HG03565 (cell line): ENCODE data around the gene DACH1.
A peak's percentile ranks its signal among the peaks of the same experiment; 100 is the strongest.
"Not testable (repeated sequence)": the region's sequence is repeated elsewhere in the genome, so short reads cannot be mapped to it uniquely, and the experiment has no call there.

Experiments
- ATAC-seq: cut with Tn5 transposase; IDR thresholded peaks from one replicate; pipeline ENCODE4 v1.9.1; 2021; ENCODE audit warnings: mild to moderate bottlenecking, moderate library complexity; ENCODE audit not compliant: unreplicated experiment

The DACH1 gene

DNA sequence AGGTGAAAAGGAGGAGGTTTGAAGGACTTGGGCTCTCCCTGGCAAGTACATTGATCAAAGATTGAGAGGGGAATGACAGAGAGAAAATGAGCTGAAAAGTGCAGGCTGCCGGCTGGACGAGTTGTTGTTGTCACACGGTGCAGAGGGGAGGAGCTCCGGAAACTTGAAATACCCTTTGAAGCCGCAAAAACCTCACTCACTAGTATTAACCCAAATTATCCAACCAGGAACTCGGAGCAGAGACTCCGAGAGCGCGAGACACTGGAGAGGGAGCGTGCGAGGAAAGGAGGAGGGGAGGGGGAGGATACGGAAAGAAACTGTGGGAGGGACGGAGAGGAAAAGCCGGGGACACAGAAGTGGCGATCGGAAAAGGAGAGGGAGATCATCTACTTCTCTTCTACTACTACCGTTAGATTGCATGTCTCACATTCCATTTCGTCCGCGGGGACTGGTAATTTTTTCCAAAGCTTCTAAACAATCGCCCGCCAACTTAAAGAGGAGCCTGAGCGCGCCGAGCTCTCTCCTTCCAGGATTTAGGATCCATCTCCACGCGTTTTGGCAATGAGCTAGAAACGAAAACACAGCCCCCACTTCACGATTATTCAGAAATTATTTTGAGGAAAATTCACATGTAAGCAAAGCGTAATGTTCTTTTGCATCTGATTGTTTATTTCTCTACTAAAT, at the start of gene DACH1:
Gene DACH1 (minus strand): TSS at position 74 of the 684 bp plus-strand sequence.
- peak; percentile 44 for ATAC-seq

DNA sequence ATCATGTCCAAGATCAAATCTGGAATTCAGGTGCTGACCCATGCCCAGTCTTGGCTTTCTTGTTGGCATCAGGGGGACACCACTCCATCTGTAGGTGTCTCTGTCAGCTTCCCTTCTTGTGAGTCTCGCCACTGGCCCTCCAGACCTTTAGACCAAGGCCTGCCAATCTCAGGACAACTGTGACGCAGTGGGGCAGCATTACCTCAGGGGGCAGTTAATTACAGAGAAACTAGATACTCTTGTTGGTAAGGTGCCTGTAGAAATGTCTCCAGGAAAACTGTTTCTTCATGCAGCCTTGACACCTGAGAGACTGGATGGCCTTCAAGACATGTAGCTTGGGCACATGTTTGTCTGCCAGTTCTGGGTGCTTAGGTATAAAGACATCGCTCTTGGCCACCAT, 46.7 kb upstream of the DACH1 start:
- ATAC-seq: no peak

DNA sequence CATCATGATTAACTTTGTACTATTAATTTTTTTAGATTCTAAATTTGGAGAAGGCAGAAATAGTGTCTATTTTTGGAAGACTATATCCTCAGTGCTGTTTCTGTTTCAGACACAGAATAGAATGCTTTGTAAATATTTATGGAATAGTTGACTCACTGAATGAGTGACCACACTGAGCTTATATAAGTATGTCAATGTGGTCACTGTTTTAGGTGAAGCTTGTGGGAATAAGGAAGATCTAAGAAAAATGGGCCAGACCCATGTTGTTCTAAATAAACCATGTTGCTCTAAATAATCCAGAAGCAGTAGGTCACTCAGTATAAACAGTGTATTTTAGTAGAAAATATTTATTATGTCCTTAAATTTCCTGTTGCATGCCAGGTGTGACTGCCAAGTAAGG, 45.5 kb upstream of the DACH1 start:
- ATAC-seq: no peak

DNA sequence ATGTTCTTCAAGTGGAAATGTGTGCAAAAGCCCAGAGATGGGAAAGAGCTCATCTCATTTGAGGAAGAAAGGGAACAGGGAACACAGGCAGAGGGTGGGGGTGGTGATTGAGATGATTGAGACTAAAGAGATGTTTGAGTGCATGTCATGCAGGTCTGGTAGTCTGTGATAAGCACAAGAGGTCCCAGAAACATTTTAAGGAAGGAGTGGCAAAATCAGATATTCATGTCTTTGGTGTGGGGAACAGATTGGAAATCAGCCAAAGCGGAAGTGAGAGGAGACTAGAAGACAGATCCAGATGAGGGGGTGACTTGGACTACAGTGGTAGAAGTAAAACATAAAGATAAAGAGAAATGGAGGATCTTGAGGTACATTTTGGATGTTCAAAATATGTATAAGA, 39.4 kb upstream of the DACH1 start:
- ATAC-seq: no peak

DNA sequence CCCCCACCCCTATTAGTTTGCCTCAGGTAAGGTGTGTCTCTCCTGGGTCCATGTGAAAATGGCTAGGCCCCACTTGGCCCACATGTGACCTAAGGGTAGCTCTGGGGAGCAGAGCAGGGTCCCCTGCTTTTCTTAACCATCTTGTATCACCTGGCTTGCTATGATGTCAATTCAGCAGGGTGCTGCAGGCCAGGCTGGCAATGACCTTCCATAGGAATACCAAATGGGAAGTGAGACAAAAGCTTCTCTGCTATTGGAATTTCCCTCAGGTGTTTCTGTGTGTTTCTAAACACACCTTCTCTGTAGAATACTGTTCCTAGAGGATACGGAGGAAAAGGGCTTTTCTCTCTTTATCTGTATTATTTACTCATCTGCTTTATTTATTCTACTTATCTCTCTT, 35.7 kb upstream of the DACH1 start:
- ATAC-seq: no peak

DNA sequence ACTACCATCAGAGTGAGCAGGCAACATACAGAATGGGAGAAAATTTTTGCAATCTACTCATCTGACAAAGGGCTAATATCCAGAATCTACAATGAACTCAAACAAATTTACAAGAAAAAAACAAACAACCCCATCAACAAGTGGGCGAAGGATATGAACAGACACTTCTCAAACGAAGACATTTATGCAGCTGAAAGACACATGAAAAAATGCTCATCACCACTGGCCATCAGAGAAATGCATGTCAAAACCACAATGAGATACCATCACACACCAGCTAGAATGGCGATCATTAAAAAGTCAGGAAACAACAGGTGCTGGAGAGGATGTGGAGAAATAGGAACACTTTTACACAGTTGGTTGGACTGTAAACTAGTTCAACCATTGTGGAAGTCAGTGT, 26.5 kb upstream of the DACH1 start:
- not testable (repeated sequence) for ATAC-seq

DNA sequence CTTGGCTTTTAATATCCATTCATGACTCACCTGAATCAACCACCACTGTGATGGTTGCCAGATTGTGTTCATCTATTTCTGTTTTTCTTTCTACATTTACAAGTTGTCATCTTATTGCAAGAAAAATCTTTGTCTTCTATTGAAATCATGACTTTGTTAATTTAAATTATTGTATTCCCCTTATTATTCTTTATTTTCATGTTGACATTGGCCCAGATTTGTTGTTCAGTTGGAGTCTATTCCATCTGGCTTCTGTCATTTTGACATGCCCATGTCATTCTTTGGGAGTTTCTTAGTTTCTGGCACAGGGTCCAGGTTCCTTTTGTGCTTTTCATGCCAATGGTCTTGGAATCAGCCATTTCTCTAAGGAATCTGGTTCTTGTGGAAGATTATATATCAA, 19.9 kb upstream of the DACH1 start:
- ATAC-seq: no peak

DNA sequence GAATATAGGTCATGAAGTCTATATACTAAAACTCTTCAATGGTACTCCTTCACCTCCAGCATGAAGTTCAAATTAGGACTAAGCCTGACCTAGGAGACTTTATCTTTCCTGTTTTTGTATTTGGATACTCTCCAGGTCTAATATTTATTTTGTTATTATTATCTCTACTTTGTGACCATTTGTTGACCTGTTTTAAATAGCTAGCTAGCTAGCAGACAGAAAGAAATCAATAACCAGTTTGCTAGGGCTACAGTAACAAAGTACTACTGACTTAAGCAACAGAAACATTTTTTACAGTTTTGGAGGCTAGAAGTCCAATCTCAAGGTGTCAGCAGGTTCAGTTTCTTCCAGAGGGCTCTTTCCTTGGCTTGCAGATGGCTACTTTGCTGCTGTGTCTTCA, 15.1 kb upstream of the DACH1 start:
- no peak for ATAC-seq

DNA sequence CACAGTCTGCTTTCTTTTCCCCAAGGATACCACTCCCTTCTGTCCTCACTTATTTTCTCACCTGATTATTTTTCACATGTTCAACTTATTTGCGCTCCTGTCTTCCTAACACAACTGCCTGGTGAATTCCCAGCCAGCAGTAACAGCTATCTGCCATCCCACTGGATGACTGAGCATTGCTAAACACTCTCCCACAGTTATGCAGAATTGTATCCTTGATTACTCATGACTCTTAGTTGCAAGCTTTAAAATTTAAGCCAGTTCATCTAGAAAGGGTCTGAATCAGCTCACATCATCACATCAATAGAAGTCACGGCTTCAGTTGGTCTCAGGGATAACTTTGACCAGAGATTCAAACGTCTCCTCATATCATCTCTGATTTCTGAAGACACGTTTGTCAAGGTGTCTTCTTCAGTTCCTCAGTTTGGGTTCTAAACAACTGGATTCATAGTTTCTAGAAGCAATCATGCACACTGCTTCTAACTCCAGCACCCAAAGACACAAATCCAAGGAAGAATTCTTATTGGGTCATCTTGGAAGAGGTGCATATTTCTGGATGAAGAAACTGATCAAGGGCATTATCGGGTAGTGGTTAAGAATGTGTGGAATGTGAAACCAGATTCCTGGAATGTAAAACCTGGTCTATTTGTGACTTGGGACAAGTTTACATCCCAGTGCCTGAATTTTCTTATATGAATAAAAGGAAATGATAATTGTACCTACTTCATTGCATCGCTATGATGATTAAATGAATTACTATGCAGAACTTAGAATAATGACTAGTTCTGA, 13.9 kb upstream of the DACH1 start:
- ATAC-seq: no peak

DNA sequence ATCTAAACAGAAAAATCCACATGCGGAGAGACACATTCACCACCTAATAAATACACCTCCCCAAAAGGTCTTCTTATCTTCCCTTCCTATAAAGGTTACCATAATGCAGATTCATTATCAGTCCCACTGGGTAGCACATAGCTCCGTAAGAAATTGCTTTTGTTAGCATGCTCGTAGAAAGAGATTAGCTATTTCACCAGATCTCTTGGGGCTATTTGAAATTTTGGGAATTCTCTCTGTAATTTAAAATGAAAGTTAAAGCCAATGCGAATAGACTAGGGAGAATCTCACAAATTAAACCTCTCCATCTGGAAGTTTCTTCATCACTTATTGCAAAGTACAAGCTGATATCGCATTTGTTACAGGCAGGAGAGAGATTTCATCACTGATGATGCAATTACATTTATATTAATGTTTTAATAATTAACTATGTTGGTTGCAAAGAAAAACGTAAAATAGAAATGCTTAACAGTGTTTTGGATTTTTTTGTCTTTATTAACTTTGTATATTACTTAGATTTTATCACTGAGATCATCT, 12.9 kb upstream of the DACH1 start:
- no peak for ATAC-seq

DNA sequence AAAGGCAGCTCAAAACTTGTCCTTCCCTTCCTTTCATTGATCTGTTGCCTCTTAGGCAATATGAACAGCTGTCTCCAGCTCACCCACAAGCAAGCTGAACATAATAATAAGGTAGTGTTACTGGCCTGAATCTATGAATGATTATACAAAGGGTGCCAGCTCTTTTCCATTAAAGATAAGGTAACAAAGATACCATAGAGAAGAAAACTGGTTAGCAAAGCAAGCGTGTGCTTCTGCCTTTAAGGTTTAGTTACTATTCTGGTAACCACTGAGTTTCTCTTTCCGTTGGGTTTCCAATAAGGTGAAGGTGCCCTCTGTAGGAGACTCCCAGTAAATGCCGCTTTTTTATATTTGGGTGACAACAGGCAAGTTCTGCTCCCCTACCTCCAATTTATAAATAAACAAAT, 12.1 kb upstream of the DACH1 start:
- peak; percentile 94 for ATAC-seq

DNA sequence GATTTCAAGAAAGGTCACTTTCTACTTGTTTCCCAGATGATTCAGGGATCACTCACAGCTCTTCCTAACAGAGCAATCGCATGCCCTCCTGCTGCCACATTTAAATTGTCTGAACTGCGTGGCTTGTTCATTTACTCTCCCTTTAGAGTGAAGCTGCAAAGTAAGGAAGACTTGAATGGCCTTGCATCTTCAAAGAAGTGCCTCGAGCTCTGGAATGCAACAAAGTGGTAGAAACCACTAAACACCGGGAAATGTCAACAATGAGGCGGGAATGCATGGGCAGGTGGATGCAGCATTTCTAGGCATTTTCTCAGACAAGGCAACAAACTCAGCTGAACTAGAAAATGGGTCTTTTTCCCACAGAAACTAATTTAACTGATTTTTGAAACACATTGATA, 10.3 kb upstream of the DACH1 start:
- no peak for ATAC-seq

DNA sequence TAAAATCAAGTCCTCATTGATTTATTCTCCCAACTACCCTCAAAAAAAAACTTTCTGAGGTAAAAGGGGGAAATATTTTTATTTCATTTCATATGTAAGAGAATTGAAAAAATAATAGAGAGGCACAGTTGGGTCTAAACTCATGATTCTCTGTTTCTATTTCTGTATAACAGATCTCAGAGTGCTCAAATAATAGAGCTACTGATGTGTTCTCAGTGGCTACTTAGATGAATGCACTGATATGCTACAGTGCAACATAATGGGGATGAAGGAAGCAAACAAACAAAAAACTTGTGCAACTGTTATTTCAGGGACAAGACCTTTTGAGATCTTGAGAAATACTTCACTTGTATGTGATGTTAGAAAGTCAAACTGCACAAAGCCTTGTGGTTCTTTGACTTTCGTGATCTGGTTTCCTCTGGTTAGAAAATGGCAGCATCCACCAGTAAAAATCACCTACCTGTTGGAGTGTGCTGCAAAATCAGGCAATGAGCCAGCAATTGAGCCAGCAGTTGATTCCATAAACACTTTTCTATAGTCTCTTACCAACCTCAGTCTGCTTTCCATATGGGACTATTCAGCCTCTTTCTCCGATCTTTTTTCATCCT, 9.7 kb upstream of the DACH1 start:
- ATAC-seq: no peak

DNA sequence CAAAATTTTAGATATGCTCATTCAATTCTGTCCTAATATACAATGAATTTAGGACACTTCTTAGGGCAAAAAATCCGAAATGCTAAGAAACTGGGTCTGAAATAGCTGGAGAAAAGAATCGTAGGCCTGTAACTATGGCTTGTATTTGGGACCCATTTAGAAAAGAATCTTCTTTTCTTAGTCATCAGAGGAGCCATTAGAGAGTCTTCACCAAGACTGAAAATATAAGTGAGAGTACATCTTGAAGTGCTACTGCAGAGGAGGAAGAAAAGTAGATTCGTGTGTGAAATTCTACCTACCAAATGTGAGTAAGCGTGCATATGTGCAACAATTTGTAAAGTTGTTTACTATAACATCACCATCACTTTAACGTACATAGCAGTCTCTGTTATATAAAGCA, 8.8 kb upstream of the DACH1 start:
- no peak for ATAC-seq

DNA sequence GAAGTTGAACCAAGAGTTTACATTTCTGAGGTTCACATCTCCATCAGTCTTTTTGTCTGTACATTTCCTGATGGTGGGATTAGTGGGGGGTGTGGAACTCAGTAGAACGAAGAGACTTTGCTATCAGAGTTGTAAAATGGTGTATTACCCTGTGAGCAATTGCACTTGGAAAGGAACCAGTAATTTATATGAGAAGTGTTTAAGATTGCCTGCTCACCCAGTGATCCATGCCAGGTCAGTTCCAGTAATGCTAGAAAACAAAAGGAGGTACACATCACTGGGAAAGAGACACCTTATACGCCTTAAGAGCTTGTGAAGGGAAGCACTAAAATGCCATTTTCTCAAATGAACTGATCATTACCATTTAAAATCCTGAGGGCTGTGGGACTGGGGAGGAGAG, 7.5 kb upstream of the DACH1 start:
- ATAC-seq: no peak

DNA sequence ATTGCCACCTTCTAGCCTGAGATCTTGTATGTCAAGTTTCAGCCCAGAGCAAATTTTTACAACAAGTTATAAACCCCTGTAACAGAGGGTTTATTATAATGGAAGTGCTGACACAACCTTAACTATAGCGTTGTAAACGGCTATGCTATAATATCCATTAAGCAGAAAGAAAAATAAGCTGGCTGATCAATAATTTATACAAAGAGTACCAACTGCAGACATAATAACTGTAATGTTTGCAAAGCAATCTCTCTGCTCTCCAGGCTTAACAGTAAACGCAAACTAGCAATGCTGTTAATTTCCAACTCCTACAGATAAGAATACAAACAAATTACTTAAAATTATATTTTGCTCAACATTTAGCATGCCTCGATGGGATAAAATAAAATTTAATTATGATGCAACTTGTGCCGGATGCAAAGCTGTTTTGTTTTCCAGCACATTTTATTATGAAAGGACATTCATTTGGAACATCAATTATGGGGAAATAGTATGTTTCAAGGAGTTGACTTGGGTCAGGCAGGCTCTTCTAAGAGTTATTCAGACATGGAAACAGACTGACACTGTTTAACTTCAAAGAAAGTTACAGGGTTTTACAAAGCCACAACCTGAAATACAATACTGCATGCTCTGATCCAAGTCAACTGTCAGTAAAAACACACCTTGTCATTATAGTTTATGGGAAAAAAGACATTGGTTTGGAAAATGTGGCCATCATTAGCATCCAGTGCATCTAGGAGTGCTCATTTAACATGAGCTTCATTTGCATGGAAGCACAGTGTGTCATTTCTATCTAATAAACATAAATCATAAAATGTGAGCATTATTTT, 6.6 kb upstream of the DACH1 start:
- ATAC-seq: no peak

DNA sequence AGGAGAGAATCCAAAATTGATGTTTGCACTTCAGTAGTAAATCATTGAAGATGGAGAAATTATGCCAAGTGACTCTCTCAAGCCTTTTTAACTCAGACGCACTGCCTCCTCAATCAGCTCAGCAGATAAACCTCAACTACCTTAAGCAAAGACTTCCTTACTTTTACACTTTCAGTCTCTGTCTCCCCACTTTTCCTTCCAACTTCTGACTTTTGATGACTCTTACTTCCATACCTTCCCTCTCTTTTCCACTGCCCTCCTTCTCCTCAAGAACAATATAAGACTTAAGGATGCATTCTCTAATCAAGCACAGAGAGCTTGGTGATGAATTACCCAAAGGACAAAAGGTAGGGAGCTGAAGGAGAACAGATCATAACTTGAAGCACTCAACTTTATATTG, 4.8 kb upstream of the DACH1 start:
- ATAC-seq: no peak

DNA sequence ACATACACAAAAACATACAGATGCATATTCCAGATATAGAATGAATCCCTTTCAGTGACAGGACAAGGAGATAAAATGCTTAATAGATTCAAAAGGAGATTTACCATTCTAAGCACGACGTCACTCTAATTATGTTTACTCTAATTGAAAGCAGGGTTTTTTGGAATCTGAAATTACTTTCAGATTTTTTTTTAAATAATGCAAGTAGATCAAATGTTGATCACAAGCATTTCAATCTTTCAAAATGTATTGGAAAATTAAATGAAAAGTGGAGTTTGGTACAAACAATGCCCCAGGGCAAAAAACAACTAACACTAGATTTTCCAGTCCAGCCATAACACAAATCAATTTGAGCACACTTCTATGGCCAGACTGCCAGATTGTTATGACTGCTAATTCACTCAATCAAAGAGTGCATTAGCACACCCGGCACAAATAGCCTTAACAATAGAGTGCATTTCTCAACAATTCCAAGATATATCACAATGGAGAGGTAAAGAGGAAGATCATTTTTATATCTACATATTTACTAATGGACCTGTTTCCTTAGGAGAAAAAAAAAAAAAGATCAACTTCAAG, 4.3 kb upstream of the DACH1 start:
- ATAC-seq: no peak

DNA sequence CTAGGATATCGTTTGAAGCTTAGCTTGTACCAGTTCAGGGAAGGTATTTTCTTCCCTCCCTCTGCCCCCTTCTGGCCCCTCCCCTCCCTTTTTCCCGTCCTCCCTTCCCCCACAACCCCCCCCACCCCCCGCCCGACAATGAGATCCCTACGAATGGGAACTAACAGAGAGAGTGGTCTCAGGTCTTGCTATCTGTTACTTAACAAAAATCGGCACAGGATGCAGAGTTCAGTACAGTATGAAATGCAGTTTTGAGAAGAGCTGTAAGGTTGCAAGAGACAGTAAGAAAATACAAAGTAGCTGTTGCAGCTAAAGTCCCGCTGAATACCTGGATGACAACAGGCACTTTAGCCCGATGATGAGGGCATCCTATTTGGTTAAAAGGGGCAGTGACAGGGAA, 3.1 kb upstream of the DACH1 start:
- no peak for ATAC-seq

DNA sequence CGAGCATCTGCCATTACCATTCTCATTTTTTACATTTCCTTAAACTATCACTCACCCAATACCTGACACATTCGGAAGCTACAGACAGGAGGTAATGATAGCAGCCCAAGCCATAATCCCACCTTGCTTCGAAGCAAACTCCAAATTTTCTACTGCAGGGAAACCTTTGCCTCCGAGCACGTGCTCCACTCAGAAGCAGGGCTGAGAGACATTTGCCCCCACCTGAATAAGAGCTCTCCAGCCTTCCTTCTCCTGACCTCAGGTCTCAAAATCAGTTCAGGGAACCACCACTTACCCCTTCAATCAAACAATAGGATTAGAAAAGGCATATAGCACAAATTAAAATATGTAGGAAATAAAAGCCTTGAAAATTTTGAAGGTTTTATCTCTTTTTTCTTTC, 2.3 kb upstream of the DACH1 start:
- ATAC-seq: no peak
